SU-DHL-6 (cell line): ENCODE data around the gene ADSL.

Experiments
- H2AFZ ChIP-seq: fragments of 200-600 bp; sonication (generic); 2 replicates; pipeline ENCODE4 v1.6.1; 2014; ENCODE audit warnings: low read depth, mild to moderate bottlenecking, moderate library complexity, mixed read lengths, antibody characterized with exemption, low read length; ENCODE audit not compliant: severe bottlenecking
- H3F3A ChIP-seq: fragments of 200-600 bp; shearing (Covaris generic); 2 replicates; pipeline ENCODE4 v1.6.0; 2016; ENCODE audit warnings: antibody characterized with exemption, mild to moderate bottlenecking; ENCODE audit not compliant: insufficient read depth
- H3K27ac ChIP-seq: fragments of 200-600 bp; sonication (generic); 2 replicates; pipeline ENCODE4 v1.5.1; 2016; ENCODE audit warnings: low read depth, mild to moderate bottlenecking, low read length, moderate library complexity, mixed read lengths
- H3K27me3 ChIP-seq: fragments of 200-600 bp; sonication (generic), shearing (Covaris generic); 2 replicates; pipeline ENCODE4 v1.6.0; 2014; ENCODE audit warnings: mild to moderate bottlenecking, low read length
- H3K36me3 ChIP-seq: fragments of 200-600 bp; sonication (generic); 2 replicates; pipeline ENCODE4 v1.6.1; 2014; ENCODE audit warnings: mild to moderate bottlenecking, low read length, mixed read lengths
- H3K4me2 ChIP-seq: fragments of 300-600, 200-600 bp; shearing (Covaris generic), sonication (generic); 2 replicates; pipeline ENCODE4 v1.6.0; 2014; ENCODE audit warnings: low read length, low read depth, mild to moderate bottlenecking; ENCODE audit not compliant: poor library complexity, severe bottlenecking
- H3K4me3 ChIP-seq: fragments of 200-600 bp; sonication (generic); 2 replicates; pipeline ENCODE4 v1.5.1; 2014; ENCODE audit warnings: antibody characterized with exemption, low read length, mild to moderate bottlenecking, mixed read lengths; ENCODE audit not compliant: insufficient read depth, poor library complexity, severe bottlenecking
- H3K79me2 ChIP-seq: fragments of 200-600 bp; sonication (generic); 2 replicates; pipeline ENCODE4 v1.6.1; 2014; ENCODE audit warnings: mild to moderate bottlenecking, low read length, moderate library complexity; ENCODE audit not compliant: insufficient read depth
- H3K9ac ChIP-seq: fragments of 200-600 bp; sonication (generic); 2 replicates; pipeline ENCODE4 v1.7.0; 2014; ENCODE audit warnings: mild to moderate bottlenecking, low read length
- H3K9me2 ChIP-seq: fragments of 200-600 bp; sonication (generic); replicated peaks from 2 replicates; pipeline ENCODE4 v1.6.1; 2014; ENCODE audit warnings: low read length; ENCODE audit not compliant: insufficient read depth
- H3K9me3 ChIP-seq: fragments of 200-600 bp; sonication (generic); 2 replicates; pipeline ENCODE4 v1.6.1; 2014; ENCODE audit warnings: low read length, mixed read lengths; ENCODE audit not compliant: insufficient read depth
- H4K20me1 ChIP-seq: fragments of 200-600 bp; sonication (generic); 2 replicates; pipeline ENCODE4 v1.6.1; 2014; ENCODE audit warnings: low read depth, mild to moderate bottlenecking, antibody characterized with exemption, low read length, moderate library complexity, mixed read lengths
- CTCF ChIP-seq: fragments of 200-600 bp; sonication (generic); IDR thresholded peaks from one replicate; pipeline ENCODE4 v1.5.1; 2017; ENCODE audit warnings: antibody characterized with exemption, mild to moderate bottlenecking, low read length, moderate library complexity; ENCODE audit not compliant: insufficient read depth, poor library complexity, severe bottlenecking
- EZH2phosphoT487 ChIP-seq: fragments of 200-600 bp; sonication (generic), shearing (Covaris generic); conservative IDR thresholded peaks from 2 replicates; pipeline ENCODE4 v1.6.1; 2018; ENCODE audit warnings: mild to moderate bottlenecking, antibody characterized with exemption, low read length, moderate library complexity, mixed read lengths

The ADSL gene

GRCh38 chr22:40417041-40417440 is 70.7 kb downstream of the ADSL start:
- Histone ChIP-seq H3K27ac (peak overlapping the region; percentile 95), H3F3A (peaks cover 67% of the 10 kb centered on the region), H3K36me3 (no peaks in the 10 kb centered on the region), H3K9ac (peak overlapping the region; percentile 52), H3K9me3 (no peaks in the 10 kb centered on the region), H4K20me1 (no peaks in the 10 kb centered on the region), H3K27me3 (no peaks in the 10 kb centered on the region), H3K9me2 (no peaks in the 10 kb centered on the region), H3K79me2 (no peaks in the 10 kb centered on the region; the same call in 1 of the 2 replicates), H3K4me3 (no peak overlapping the region), H2AFZ (no peak overlapping the region), H3K4me2 (peak overlapping the region; percentile 51)
- TF ChIP-seq EZH2phosphoT487 (no peak), CTCF (no peak)

GRCh38 chr22:40417881-40418280 is 71.6 kb downstream of the ADSL start:
- Histone ChIP-seq H3K4me2 (peak overlapping the region; percentile 51), H3K27ac (peak overlapping the region; percentile 95), H3K27me3 (no peaks in the 10 kb centered on the region), H3K36me3 (no peaks in the 10 kb centered on the region), H3K9ac (peak overlapping the region; percentile 52), H3K9me2 (no peaks in the 10 kb centered on the region), H4K20me1 (no peaks in the 10 kb centered on the region), H3K79me2 (no peaks in the 10 kb centered on the region; the same call in 1 of the 2 replicates), H3K4me3 (no peak overlapping the region), H3F3A (peaks cover 59% of the 10 kb centered on the region), H3K9me3 (no peaks in the 10 kb centered on the region), H2AFZ (no peak overlapping the region)
- TF ChIP-seq CTCF (no peak), EZH2phosphoT487 (no peak)

GRCh38 chr22:40418366-40419201 is 72.3 kb downstream of the ADSL start:
- H3K9me3 ChIP-seq, result no peaks in the 10 kb centered on the region
- no peak overlapping the region for H2AFZ ChIP-seq
- no peaks in the 10 kb centered on the region for H3K27me3 ChIP-seq
- H3K79me2 ChIP-seq, result no peaks in the 10 kb centered on the region; the same call in 1 of the 2 replicates
- TF ChIP-seq CTCF (no peak), EZH2phosphoT487 (no peak)
- no peaks in the 10 kb centered on the region for H3K36me3 ChIP-seq
- no peak overlapping the region for H3K4me3 ChIP-seq
- H3K27ac ChIP-seq, result peak overlapping the region; percentile 95
- H3K9me2 ChIP-seq, result no peaks in the 10 kb centered on the region
- peak overlapping the region; percentile 52 for H3K9ac ChIP-seq
- H4K20me1 ChIP-seq, result no peaks in the 10 kb centered on the region
- H3F3A ChIP-seq, result peaks cover 52% of the 10 kb centered on the region
- H3K4me2 ChIP-seq, result peak overlapping the region; percentile 51
